A673 (cell line): ENCODE measurements around the gene GPR84. TPM values are rescaled to one million over a fixed set of nuclear protein-coding genes. Genes with fewer than 3 reads are reported as not detected.

Source experiments
- BruUV-seq: library from RNA; stranded (reverse); fragments of 400-500 nt; replicated peaks from 2 replicates; lab custom pipeline; 2021; lab: Mats Ljungman, UMichigan
- CTCF ChIA-PET: fragments of 300-600 bp; sonication (Branson Sonifier 250); formaldehyde crosslinking; loops from one replicate; lab custom pipeline; 2022; ENCODE audit warnings: antibody characterized with exemption; lab: Charles Lee
- POLR2A ChIA-PET: fragments of 300-600 bp; sonication (Branson Sonifier 250); formaldehyde crosslinking; loops from one replicate; lab custom pipeline; 2022; ENCODE audit warnings: antibody characterized with exemption; ENCODE audit not compliant: low non-redundant PET; lab: Charles Lee
- DNase-seq: peaks from one replicate; pipeline ENCODE4 v3.0.0-alpha.2; 2015; ENCODE audit warnings: low spot score
- H3K27ac ChIP-seq: fragments of 200-600 bp; sonication (generic); 2 replicates; pipeline ENCODE4 v1.5.1; 2016; ENCODE audit warnings: mixed run types, low read depth, mild to moderate bottlenecking, mixed read lengths, antibody characterized with exemption, low read length; ENCODE audit not compliant: poor library complexity, severe bottlenecking
- H3K27me3 ChIP-seq: fragments of 200-600 bp; sonication (generic); replicated peaks from 2 replicates; pipeline ENCODE4 v1.6.1; 2017; ENCODE audit warnings: mixed run types, low read depth, mild to moderate bottlenecking, mixed read lengths, antibody characterized with exemption, low read length; ENCODE audit not compliant: insufficient read depth, poor library complexity
- H3K36me3 ChIP-seq: fragments of 200-600 bp; sonication (generic); 2 replicates; pipeline ENCODE4 v1.6.1; 2016; ENCODE audit warnings: mixed run types, mild to moderate bottlenecking, mixed read lengths, antibody characterized with exemption, low read length; ENCODE audit not compliant: insufficient read depth, poor library complexity, severe bottlenecking
- H3K4me1 ChIP-seq: fragments of 200-600 bp; sonication (generic); 2 replicates; pipeline ENCODE4 v1.6.1; 2017; ENCODE audit warnings: mixed run types, mild to moderate bottlenecking, mixed read lengths, antibody characterized with exemption, low read length; ENCODE audit not compliant: insufficient read depth, poor library complexity, severe bottlenecking
- H3K4me3 ChIP-seq: fragments of 200-600 bp; sonication (generic); 2 replicates; pipeline ENCODE4 v1.5.1; 2016; ENCODE audit warnings: low read depth, mixed run types, mild to moderate bottlenecking, mixed read lengths, low read length; ENCODE audit not compliant: poor library complexity, severe bottlenecking
- H3K9me3 ChIP-seq: fragments of 200-600 bp; sonication (generic); 2 replicates; pipeline ENCODE4 v1.6.1; 2016; ENCODE audit warnings: mixed run types, low read depth, mild to moderate bottlenecking, mixed read lengths, antibody characterized with exemption, low read length; ENCODE audit not compliant: poor library complexity, severe bottlenecking
- EZH2 ChIP-seq: fragments of 200-600 bp; sonication (generic); IDR thresholded peaks from 2 replicates; pipeline ENCODE4 v1.6.1; 2017; ENCODE audit warnings: borderline replicate concordance, low read depth, mild to moderate bottlenecking, mixed read lengths, antibody characterized with exemption, low read length; ENCODE audit not compliant: poor library complexity, severe bottlenecking
- intact Hi-C: fragments of 100-400 bp; cut with micrococcal nuclease; formaldehyde crosslinking; loops from one replicate; pipeline ENCODE4 v1.10.0; 2022; ENCODE audit not compliant: unreplicated experiment
- total RNA-seq: library from RNA; stranded (reverse); gene quantifications from 2 replicates; pipeline ENCODE4 v1.2.3, GENCODE V29; 2021
- TF ChIP-seq, protein P1 (sequence below): fragments of 300-800, 200-600 bp; sonication (generic); conservative IDR thresholded peaks from 2 replicates; pipeline ENCODE4 v1.5.1; 2017; ENCODE audit warnings: low read depth, mild to moderate bottlenecking, antibody characterized with exemption, low read length, moderate library complexity, mixed read lengths

GPR84 gene
- total RNA-seq, 1 experiment from 2014 or later: not detected

- Histone ChIP-seq H3K4me3 (peak overlapping the region; percentile 20), H3K27me3 (no peaks in the 10 kb centered on the region), H3K9me3 (no peaks in the 10 kb centered on the region), H3K4me1 (peaks cover 34% of the 10 kb centered on the region), H3K27ac (peak overlapping the region; percentile 75), H3K36me3 (peaks cover 26% of the 10 kb centered on the region)
- intact Hi-C loops: no loop called here
- DNase-seq: peak; percentile 69
- no TSS peak for BruUV-seq
- POLR2A ChIA-PET: no interaction called here
- TF ChIP-seq, protein P1, sequence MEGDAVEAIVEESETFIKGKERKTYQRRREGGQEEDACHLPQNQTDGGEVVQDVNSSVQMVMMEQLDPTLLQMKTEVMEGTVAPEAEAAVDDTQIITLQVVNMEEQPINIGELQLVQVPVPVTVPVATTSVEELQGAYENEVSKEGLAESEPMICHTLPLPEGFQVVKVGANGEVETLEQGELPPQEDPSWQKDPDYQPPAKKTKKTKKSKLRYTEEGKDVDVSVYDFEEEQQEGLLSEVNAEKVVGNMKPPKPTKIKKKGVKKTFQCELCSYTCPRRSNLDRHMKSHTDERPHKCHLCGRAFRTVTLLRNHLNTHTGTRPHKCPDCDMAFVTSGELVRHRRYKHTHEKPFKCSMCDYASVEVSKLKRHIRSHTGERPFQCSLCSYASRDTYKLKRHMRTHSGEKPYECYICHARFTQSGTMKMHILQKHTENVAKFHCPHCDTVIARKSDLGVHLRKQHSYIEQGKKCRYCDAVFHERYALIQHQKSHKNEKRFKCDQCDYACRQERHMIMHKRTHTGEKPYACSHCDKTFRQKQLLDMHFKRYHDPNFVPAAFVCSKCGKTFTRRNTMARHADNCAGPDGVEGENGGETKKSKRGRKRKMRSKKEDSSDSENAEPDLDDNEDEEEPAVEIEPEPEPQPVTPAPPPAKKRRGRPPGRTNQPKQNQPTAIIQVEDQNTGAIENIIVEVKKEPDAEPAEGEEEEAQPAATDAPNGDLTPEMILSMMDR: no peak
- TF ChIP-seq EZH2: no peak
- CTCF ChIA-PET: interaction anchor here (0.6 kb wide), 2 partner anchors 36 to 160 kb away, joined by 3 to 5 read pairs; no protein-coding TSS in a partner anchor
Observed at GRCh38 chr12:54352022-54352531, 12.2 kb downstream of the GPR84 start.

DNA sequence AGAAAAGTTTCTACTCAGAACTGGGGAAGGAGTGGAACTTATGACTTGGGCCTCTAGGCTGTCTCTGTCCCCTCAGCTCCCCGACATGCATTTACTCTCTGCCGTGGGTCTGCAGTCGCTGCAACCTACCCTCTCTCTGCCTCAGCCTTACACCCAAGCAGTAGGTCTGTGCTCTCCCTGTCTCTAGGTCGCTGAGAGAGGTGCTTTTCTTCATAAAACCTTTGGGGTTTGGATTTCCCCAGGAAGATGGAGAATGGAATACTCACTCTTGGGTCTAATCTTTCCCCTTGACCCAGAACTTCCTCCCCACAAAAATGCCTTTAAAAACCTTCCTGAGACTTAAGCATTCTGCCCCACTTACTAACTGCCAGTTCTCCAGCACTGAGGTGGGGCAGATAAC lies 12.9 kb downstream of the GPR84 start:
- no peak for DNase-seq
- H3K9me3 ChIP-seq: no peaks in the 10 kb centered on the region
- no peak for TF ChIP-seq EZH2
- TF ChIP-seq, protein P1: no peak
- no peak overlapping the region for H3K4me3 ChIP-seq
- ChIA-PET POLR2A (no interaction called here), CTCF (interaction anchor here (1.3 kb wide), 1 partner anchor 17 kb away, joined by 8 read pairs; no protein-coding TSS in a partner anchor)
- no peaks in the 10 kb centered on the region for H3K27me3 ChIP-seq
- no peak overlapping the region for H3K27ac ChIP-seq
- peaks cover 27% of the 10 kb centered on the region for H3K4me1 ChIP-seq
- TSS peak; percentile 74 for BruUV-seq
- intact Hi-C loops: no loop called here
- peaks cover 32% of the 10 kb centered on the region for H3K36me3 ChIP-seq

- Histone ChIP-seq H3K27ac (no peak overlapping the region), H3K9me3 (no peaks in the 10 kb centered on the region), H3K27me3 (no peaks in the 10 kb centered on the region), H3K36me3 (peaks cover 32% of the 10 kb centered on the region), H3K4me1 (peaks cover 27% of the 10 kb centered on the region), H3K4me3 (no peak overlapping the region)
- intact Hi-C loops: no loop called here
- ChIA-PET CTCF (interaction anchor here (1.3 kb wide), 1 partner anchor 16 kb away, joined by 8 read pairs; no protein-coding TSS in a partner anchor), POLR2A (no interaction called here)
- no peak for TF ChIP-seq EZH2
- TF ChIP-seq, protein P1: no peak
- DNase-seq: no peak
- BruUV-seq: no TSS peak
Observed at GRCh38 chr12:54350743-54351142, 13.5 kb downstream of the GPR84 start.
